HG03571 (cell line): ENCODE data around the gene AQP5.

ENCODE experiments used
- ATAC-seq: cut with Tn5 transposase; IDR thresholded peaks from one replicate; pipeline ENCODE4 v1.9.1; 2021; ENCODE audit not compliant: unreplicated experiment

Gene AQP5

GRCh38 chr12:49963976-49964815, 2.5 kb downstream of the AQP5 start:
- ATAC-seq = no peak

- ATAC-seq = no peak
These were observed 3.4 kb downstream of the AQP5 start for GRCh38 chr12:49964849-49965624.

DNA sequence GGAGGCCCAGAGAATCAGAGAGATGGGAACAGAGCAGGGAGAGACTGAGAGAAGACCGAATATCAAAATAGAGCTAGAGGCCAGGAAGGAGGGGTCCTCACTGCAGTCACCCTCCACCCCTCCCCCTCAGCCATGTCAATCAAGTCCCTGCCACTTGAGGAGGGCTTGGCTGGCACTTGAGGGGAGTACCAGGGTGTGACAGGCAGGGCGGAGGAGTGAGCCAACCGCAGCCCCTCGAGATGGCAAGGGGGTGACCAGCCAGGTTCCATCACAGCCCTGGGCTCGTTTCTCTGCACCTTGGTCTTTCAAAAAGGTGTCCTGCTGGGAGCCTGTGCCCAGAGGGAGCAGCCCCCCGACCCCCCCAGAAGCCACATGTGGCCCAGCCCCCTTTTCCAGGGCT, 4.2 kb downstream of the AQP5 start:
- no peak for ATAC-seq

DNA sequence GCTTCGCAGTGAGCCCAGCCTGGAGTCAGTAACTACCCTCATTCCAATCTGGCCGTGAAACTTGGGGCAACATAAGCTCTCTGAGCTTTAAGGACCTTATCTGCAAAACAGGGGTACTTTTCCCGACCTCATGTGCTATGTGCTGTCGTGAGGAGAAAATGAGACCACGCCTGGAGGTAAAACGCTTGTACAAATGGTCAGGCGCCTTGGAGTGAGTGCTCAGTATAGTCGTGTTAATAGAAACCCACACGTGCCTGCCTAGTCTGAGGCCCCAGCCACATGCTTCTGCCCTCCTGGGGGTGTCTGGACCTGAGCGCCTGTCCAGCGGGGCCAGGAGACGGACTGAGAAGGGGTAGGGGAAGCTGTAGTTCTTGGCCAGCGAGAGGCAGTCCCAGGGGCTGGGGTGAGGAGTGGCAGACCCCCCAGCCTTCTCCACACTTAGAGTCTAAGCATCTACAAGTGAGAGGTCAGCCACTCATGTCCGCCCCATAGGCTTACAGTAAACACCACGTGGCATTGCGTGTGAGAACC, 4.9 kb downstream of the AQP5 start:
- ATAC-seq = no peak

GRCh38 chr12:49967042-49967776, 5.5 kb downstream of the AQP5 start:
- ATAC-seq = peak; percentile 56

DNA sequence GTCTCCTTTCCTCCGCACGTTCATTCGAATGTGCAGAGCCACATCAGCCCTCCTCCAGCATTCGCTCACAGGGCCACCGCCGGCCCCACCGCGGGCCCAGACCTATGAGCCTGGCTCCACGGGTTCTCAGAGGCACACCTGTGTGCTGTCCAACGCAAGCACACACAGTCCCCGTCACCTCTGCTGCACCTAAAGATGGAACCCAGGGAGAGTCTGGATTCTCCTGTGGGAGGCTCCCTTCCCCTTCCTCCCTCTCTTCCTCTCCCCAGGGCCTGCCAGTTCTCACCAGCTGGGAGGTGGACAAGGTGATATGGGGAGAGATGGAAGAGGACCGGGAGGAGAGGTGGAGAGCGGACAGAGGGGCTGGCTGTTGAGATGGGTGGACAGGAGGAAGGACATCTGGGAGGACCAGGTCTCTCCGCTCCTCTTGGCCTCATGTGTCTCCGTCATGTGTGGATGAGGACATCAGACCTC, 6.1 kb downstream of the AQP5 start:
- no peak for ATAC-seq

DNA sequence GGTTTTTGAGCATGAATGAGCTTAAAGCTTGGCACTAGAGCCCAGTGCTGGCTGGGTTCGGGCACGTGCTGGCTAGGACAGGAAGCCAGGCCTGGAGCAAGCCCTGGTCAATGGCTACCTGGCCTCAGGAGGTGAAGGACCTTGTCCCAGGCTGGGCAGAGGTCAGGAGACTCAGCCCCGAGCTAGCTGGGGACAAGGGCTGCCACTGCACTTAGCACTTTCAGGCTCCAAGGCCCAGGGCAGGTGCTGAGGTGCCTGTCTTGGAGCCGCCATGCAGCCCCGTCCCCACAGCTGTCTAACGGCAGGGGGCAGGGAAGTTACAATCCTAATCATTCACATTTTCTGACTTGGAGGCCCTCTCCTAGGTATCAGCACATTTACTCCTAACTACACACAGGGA, 6.8 kb downstream of the AQP5 start:
- ATAC-seq = no peak

GRCh38 chr12:49969027-49969426, 7.4 kb downstream of the AQP5 start:
- ATAC-seq = no peak

DNA sequence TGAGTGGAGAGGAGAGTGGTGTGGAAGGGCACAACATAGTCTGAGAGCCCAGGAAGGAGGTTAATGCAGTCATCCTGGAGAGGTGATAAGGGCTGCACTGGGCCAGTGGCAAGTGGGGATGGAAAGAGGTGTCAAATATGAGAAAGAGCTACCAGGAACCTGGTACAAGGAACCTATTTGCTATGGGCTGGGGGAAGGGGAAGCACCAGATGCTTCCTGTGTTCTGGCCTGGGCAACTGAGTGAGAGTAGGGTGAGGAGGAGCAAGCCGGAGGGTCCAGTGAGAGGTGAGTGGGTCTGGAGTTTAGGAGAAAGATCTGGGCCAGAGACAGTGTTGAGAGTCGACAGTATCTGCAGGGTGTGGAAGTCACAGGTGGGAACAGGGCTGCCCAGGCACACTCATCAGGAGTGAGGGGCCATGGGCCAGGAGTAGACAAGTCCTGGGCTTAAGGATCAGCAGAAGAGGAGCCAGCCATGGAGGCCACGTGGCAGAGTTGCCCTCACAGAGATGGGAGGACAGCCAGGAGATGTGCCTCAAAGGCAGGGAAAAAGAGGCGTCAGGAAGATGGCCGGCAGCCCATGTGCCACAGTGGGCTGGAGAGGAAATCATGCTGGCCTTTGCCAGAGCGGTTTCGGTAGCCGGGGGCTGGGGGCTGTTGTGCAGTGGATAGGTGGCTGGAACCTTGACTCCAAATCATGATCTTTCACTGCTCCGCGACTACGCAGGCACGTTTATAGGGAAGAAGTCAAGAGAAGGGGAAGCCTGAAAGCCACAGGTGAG, 8.2 kb downstream of the AQP5 start:
- no peak for ATAC-seq

GRCh38 chr12:49970658-49971057, 9.0 kb downstream of the AQP5 start:
- no peak for ATAC-seq

GRCh38 chr12:49971141-49971540, 9.5 kb downstream of the AQP5 start:
- no peak for ATAC-seq

DNA sequence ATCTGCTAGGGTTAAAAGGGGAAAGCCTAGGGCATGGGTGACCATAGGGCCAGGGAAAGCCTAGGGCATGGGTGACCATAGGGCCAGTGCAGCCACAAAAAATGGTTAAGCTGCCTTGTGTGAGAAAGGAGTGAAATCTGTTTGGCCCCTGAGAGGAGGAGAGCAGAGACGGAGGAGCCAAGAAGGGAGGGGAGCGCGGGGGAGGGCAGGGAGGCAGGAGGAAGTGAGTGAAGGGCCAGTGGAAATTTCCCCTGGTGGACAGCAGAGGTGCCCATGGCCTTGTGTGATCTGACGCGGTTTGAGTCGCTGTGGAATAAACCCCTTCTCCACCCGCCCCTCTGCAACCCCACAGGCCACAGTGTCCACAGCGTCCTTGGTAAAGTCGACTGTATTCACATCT, 10.5 kb downstream of the AQP5 start:
- no peak for ATAC-seq

GRCh38 chr12:49972641-49973360, 11.1 kb downstream of the AQP5 start, which contains the start of gene AQP6:
Gene AQP6 (plus strand): TSS chr12:49972947. CDS start chr12:49973174, 227 bp downstream.
- ATAC-seq = no peak

- no peak for ATAC-seq
These were observed 11.7 kb downstream of the AQP5 start for GRCh38 chr12:49973361-49973830.

GRCh38 chr12:49974231-49974675, 12.6 kb downstream of the AQP5 start:
- ATAC-seq = no peak

DNA sequence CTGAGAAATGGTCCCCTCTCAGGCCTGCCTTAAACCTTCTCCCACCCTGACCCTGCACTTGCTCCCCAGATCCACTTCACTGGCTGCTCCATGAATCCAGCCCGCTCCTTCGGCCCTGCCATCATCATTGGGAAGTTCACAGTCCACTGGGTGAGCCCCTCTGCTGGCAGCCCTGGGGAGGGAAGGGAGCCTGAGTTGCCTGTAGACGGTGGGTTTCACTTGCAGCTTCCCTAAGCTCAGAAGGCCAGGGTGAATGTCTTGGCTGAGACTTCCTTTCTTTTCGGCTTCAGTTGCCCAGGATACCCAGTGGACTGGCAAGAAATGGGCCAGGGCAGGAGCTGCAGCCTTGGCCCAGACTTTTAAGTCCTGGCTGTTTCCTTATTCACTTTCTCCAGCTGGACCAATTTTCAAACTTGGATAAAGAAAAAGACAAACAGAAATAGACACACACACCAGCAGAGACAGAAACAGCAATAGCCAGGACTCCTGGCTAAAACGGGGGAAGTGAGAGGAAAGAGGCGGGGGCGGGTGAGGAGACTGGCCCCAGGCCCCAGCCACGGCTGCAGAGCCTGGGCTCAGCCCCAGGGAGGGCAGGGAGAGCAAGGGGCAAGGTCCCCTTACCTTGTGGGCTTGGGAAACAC, 13.1 kb downstream of the AQP5 start:
- ATAC-seq = no peak

DNA sequence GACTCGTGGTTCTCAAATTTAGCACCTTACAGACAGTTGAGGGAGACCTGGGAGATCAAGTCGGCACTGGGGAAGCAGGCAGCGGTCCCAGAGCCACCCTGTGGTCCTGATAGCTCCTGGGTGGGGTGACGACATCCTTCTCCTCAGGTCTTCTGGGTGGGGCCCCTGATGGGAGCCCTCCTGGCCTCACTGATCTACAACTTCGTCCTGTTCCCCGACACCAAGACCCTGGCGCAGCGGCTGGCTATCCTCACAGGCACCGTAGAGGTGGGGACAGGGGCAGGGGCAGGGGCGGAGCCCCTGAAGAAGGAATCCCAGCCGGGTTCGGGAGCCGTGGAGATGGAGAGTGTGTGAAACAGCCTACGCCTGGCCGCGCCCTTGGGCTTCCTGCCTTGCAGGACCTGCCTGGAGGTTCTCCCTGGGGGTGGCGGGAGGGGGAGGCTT, 13.7 kb downstream of the AQP5 start:
- no peak for ATAC-seq

DNA sequence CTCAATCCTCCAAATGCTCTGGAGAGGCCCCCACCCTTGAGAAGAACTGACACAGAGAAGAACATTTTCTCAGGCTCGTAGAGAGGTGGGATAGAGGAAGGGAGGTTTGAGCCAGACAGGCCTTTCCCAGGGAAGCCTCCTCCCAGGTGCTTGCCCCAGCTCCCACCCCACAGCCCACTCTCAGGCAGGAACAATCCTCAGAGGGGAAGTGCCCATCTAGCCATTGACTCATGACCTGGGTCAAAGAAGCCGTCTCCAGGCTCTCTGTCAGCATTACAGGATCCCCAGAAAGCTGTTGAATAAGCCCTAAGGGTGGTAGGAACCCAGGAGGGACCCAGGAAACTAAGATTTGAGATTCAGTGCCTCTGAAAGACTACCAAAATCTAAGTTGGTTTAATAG, 14.9 kb downstream of the AQP5 start:
- ATAC-seq = no peak

GRCh38 chr12:49978125-49978524, 16.5 kb downstream of the AQP5 start:
- no peak for ATAC-seq
